BLaER1 treated with 17β-estradiol and CSF1 and Interleukin-3, amounts not matched to agents 10 nM and 100 nM (cell line): ENCODE data around the gene TMEM214.

Source experiments
- H3K27ac ChIP-seq, 11 experiments: shearing (Covaris generic); formaldehyde crosslinking; 2 replicates each; pipeline ENCODE4 v1.8.1; 2022
- H3K27me3 ChIP-seq, 11 experiments: shearing (Covaris generic); formaldehyde crosslinking; 2 replicates each; pipeline ENCODE4 v1.8.1; 2022
- H3K36me3 ChIP-seq, 11 experiments: shearing (Covaris generic); formaldehyde crosslinking; 2 replicates each; pipeline ENCODE4 v1.8.1; 2022
- H3K4me1 ChIP-seq, 10 experiments: shearing (Covaris generic); formaldehyde crosslinking; 2 replicates each; pipeline ENCODE4 v1.8.1; 2022
- H3K4me2 ChIP-seq, 11 experiments: shearing (Covaris generic); formaldehyde crosslinking; 2 replicates each; pipeline ENCODE4 v1.8.1; 2022
- H3K4me3 ChIP-seq, 10 experiments: shearing (Covaris generic); formaldehyde crosslinking; 2 replicates each; pipeline ENCODE4 v1.8.1; 2022
- H3K9ac ChIP-seq, 11 experiments: shearing (Covaris generic); formaldehyde crosslinking; 2 replicates each; pipeline ENCODE4 v1.8.1; 2022
- H3K9me3 ChIP-seq, 11 experiments: shearing (Covaris generic); formaldehyde crosslinking; replicated peaks in 1 of 11; 2 replicates each; pipeline ENCODE4 v1.8.1; 2022
- H4K20me1 ChIP-seq, 11 experiments: shearing (Covaris generic); formaldehyde crosslinking; 2 replicates each; pipeline ENCODE4 v1.8.1; 2022
- Cebpa-rat ChIP-seq, 11 experiments: shearing (Covaris generic); IDR thresholded peaks; 2 replicates each; pipeline ENCODE4 v1.8.1; 2022

Gene TMEM214

DNA sequence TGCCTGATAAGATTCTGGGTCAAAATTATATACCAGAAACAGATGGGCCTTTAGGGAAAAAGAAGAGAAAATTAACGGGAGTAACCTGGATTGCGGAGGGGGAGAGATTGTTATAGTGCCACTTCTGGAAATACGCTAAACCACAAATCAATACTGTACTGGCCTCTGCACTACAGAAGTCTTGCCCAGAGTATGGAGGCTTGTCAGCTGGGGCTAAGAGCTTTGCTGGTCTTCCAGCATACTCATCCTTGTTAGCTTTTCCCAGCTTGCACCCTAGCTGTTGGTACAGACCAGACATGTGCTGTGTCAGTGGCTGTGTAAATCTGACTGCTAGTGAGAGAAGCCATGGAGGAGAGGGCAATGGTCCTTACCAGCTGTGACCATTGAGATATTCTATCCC lies 27.6 kb downstream of the TMEM214 start:
- no peaks in the 10 kb centered on the region for H3K27me3 ChIP-seq
- no peak overlapping the region for H3K4me2 ChIP-seq
- H3K4me1 ChIP-seq, result peaks cover 0 to 18% (median 0%) of the 10 kb centered on the region in 10 experiments; a peak in 4 of 20 replicates
- no peaks in the 10 kb centered on the region for H3K9me3 ChIP-seq
- TF ChIP-seq Cebpa-rat (IDR thresholded peaks at IDR 0.05), result no peak
- peaks cover 0 to 39% (median 10%) of the 10 kb centered on the region in 11 experiments; a peak in 12 of 22 replicates for H4K20me1 ChIP-seq
- no peak overlapping the region for H3K4me3 ChIP-seq
- no peak overlapping the region for H3K27ac ChIP-seq
- peaks cover 54 to 97% (median 86%) of the 10 kb centered on the region in 11 experiments for H3K36me3 ChIP-seq
- no peak overlapping the region for H3K9ac ChIP-seq

DNA sequence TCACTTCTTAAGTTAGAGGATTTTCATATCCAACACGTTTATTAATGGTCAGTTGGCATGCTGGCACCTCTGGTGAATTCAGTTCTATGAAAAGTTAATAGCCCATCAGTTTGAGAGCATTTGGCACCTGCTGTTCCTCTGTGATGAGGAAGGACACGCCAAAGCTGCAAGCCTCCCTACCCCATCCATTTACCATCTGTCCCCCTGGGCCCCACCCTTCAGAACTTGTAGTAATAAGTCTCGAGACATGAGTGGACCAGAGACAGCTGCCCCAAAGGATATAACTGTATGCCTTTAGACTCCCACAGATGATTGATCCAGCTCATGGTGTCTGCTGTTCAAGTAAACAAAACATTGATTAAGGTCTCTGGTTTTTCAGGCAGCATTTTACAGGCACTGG lies 32.4 kb downstream of the TMEM214 start:
- Histone ChIP-seq H3K4me2 (no peak overlapping the region), H3K4me1 (peaks cover 18 to 38% (median 20%) of the 10 kb centered on the region in 10 experiments), H3K36me3 (peaks cover 59 to 97% (median 87%) of the 10 kb centered on the region in 11 experiments), H3K9me3 (no peaks in the 10 kb centered on the region), H3K9ac (no peak overlapping the region), H4K20me1 (peaks cover 15 to 75% (median 50%) of the 10 kb centered on the region in 11 experiments; a peak in 19 of 22 replicates), H3K27ac (no peak overlapping the region), H3K27me3 (no peaks in the 10 kb centered on the region), H3K4me3 (no peak overlapping the region)
- no peak for TF ChIP-seq Cebpa-rat (IDR thresholded peaks at IDR 0.05)

DNA sequence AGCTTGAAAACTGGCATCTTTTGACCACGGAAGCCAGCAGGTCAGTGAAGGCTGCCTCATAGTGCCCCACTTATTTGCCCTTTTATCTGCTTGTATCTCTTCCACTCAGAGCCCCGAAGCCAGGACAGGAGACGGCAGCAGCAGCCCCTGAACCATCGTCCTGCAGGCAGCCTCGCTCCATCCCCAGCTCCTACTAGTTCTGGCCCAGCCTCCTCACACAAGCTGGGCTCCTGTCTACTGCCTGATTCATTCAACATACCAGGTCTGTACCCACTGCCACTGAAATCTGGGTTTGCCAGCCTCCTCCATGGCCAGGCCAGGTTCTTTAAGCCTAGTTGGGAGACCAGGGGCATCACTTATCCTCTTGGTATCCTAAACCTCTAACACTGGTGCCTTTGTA lies 34.6 kb downstream of the TMEM214 start:
- no peak for TF ChIP-seq Cebpa-rat (IDR thresholded peaks at IDR 0.05)
- no peak overlapping the region for H3K4me2 ChIP-seq
- peak overlapping the region in 2 of 11 experiments; percentile 8 to 34; a peak in 2 of 22 replicates for H3K9ac ChIP-seq
- H3K27ac ChIP-seq, result no peak overlapping the region
- H3K4me3 ChIP-seq, result no peak overlapping the region
- H4K20me1 ChIP-seq, result peaks cover 15 to 68% (median 46%) of the 10 kb centered on the region in 11 experiments; a peak in 19 of 22 replicates
- H3K27me3 ChIP-seq, result no peaks in the 10 kb centered on the region
- peaks cover 54 to 79% (median 72%) of the 10 kb centered on the region in 11 experiments for H3K36me3 ChIP-seq
- peaks cover 31 to 45% (median 33%) of the 10 kb centered on the region in 10 experiments for H3K4me1 ChIP-seq
- no peaks in the 10 kb centered on the region for H3K9me3 ChIP-seq

DNA sequence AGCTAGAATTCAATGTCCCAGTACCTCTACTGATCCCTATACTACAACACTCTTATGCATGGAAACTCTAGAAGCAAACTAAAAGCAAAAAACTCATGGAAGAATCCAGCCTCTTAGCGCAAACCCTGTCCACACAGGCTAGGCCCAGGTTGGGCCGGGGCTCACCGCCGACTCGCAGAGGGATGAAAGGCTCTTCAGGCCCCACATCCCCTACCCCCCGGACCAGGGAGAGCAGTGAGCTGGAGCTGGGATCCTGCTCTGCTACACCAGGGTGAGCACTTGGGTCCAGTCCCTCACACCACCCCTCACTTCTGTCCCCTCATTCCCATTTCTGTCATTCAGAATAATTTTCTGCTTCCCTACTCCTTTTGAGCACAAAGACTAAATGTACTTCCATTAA lies 36.7 kb downstream of the TMEM214 start:
- peak overlapping the region; percentile 83 to 96 (median 89); a peak in 21 of 22 replicates for H3K9ac ChIP-seq
- peak overlapping the region; percentile 93 to 100 (median 99) for H3K4me2 ChIP-seq
- H4K20me1 ChIP-seq, result peaks cover 15 to 60% (median 45%) of the 10 kb centered on the region in 11 experiments; a peak in 19 of 22 replicates
- no peak for TF ChIP-seq Cebpa-rat (IDR thresholded peaks at IDR 0.05)
- peak overlapping the region in 7 of 10 experiments; percentile 79 to 95 (median 84); a peak in 9 of 20 replicates for H3K4me3 ChIP-seq
- H3K27ac ChIP-seq, result peak overlapping the region in 6 of 11 experiments; percentile 10 to 93 (median 92); a peak in 6 of 22 replicates
- peaks cover 50 to 61% (median 59%) of the 10 kb centered on the region in 11 experiments for H3K36me3 ChIP-seq
- H3K9me3 ChIP-seq, result no peaks in the 10 kb centered on the region
- H3K27me3 ChIP-seq, result no peaks in the 10 kb centered on the region
- H3K4me1 ChIP-seq, result peaks cover 48 to 54% (median 53%) of the 10 kb centered on the region in 10 experiments

- H3K36me3 ChIP-seq, result peaks cover 50 to 55% (median 53%) of the 10 kb centered on the region in 11 experiments
- peak overlapping the region; percentile 77 to 97 (median 85) for H3K4me3 ChIP-seq
- H3K27me3 ChIP-seq, result no peaks in the 10 kb centered on the region
- H3K9ac ChIP-seq, result peak overlapping the region; percentile 83 to 96 (median 89)
- no peaks in the 10 kb centered on the region for H3K9me3 ChIP-seq
- peaks cover 55 to 61% (median 59%) of the 10 kb centered on the region in 10 experiments for H3K4me1 ChIP-seq
- H4K20me1 ChIP-seq, result peaks cover 15 to 55% (median 45%) of the 10 kb centered on the region in 11 experiments; a peak in 19 of 22 replicates
- TF ChIP-seq Cebpa-rat (IDR thresholded peaks at IDR 0.05), result no peak
- peak overlapping the region; percentile 93 to 100 (median 99) for H3K4me2 ChIP-seq
- H3K27ac ChIP-seq, result peak overlapping the region; percentile 75 to 93 (median 90); a peak in 21 of 22 replicates
These were observed 37.3 kb downstream of the TMEM214 start for GRCh38 chr2:27069961-27070618.

GRCh38 chr2:27070653-27071276 lies 38.0 kb downstream of the TMEM214 start:
- Histone ChIP-seq H3K4me3 (peak overlapping the region; percentile 77 to 97 (median 85)), H4K20me1 (peaks cover 15 to 53% (median 42%) of the 10 kb centered on the region in 11 experiments; a peak in 19 of 22 replicates), H3K27me3 (no peaks in the 10 kb centered on the region), H3K9ac (peak overlapping the region; percentile 83 to 96 (median 89)), H3K4me1 (peaks cover 62 to 68% (median 66%) of the 10 kb centered on the region in 10 experiments), H3K36me3 (peaks cover 45 to 48% (median 47%) of the 10 kb centered on the region in 11 experiments), H3K9me3 (no peaks in the 10 kb centered on the region), H3K27ac (peak overlapping the region; percentile 75 to 93 (median 90)), H3K4me2 (peak overlapping the region; percentile 93 to 100 (median 99))
- TF ChIP-seq Cebpa-rat (IDR thresholded peaks at IDR 0.05), result no peak

GRCh38 chr2:27071277-27071989 lies 38.7 kb downstream of the TMEM214 start, which contains the start of gene OST4:
OST4 (minus strand) TSS chr2:27071654.
- peak within 1 kb of the TSS; percentile 77 to 97 (median 85) for H3K4me3 ChIP-seq
- H3K27ac ChIP-seq, result peak within 1 kb of the TSS; percentile 75 to 93 (median 90)
- no peaks in the 10 kb centered on the region for H3K27me3 ChIP-seq

More at GRCh38 chr2:27071277-27071989, 38.7 kb downstream of the TMEM214 start, which contains the start of gene OST4:
- peaks cover 15 to 46% (median 38%) of the 10 kb centered on the region in 11 experiments; a peak in 19 of 22 replicates for H4K20me1 ChIP-seq
- peak within 1 kb of the TSS; percentile 93 to 100 (median 99) for H3K4me2 ChIP-seq
- no peaks in the 10 kb centered on the region for H3K9me3 ChIP-seq
- H3K36me3 ChIP-seq, result peaks cover 39 to 41% (median 40%) of the 10 kb centered on the region in 11 experiments
- peak within 1 kb of the TSS; percentile 83 to 96 (median 89) for H3K9ac ChIP-seq
- H3K4me1 ChIP-seq, result peaks cover 68 to 74% (median 72%) of the 10 kb centered on the region in 10 experiments
- no peak for TF ChIP-seq Cebpa-rat (IDR thresholded peaks at IDR 0.05)
